ENCODE data around the gene CLK3.
"Not testable (repeated sequence)": the region's sequence is repeated elsewhere in the genome, so short reads cannot be mapped to it uniquely, and the experiment has no call there.

The CLK3 gene

GRCh38 chr15:74621936-74622335, 6.3 kb downstream of the CLK3 start:
- no peak for DNase-seq

- DNase-seq, result no peak
Observed at GRCh38 chr15:74622758-74623157, 7.1 kb downstream of the CLK3 start.

DNA sequence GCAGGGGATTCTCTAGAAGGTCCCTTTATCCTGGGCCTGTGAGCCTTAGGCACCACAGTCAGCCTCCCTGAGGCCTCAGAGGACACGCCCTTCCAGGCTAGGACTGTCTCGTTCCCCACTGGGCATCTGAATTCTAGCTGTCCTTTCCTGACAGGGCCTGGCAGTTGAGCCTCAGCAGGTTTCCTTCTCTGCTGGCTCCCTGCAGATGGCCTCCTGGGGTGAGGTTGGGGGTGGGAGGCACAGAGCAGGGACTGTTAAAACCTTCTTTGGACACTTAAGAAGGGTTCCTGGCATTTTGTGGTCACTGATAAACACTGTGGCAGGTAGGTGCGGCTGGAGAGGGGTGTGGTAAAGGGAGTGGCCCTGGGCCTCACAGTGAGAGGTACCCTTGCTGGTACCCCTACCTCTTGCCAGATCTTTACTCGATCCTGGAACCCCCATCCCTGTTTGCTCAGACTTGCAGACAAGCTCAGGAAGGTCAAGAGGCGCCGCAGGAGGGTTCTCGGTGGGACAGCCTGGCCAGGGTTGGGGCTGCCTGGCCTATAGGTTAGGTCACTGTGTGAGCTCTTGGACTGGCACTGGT, 8.5 kb downstream of the CLK3 start:
- no peak for DNase-seq

- DNase-seq, result no peak
Observed at GRCh38 chr15:74625693-74626092, 10.1 kb downstream of the CLK3 start.

GRCh38 chr15:74626336-74626735, 10.7 kb downstream of the CLK3 start:
- no peak for DNase-seq

GRCh38 chr15:74626752-74627692, 11.4 kb downstream of the CLK3 start:
- DNase-seq, result no peak

GRCh38 chr15:74627766-74628165, 12.1 kb downstream of the CLK3 start:
- DNase-seq, result no peak

GRCh38 chr15:74628199-74628598, 12.6 kb downstream of the CLK3 start:
- DNase-seq, result no peak

DNA sequence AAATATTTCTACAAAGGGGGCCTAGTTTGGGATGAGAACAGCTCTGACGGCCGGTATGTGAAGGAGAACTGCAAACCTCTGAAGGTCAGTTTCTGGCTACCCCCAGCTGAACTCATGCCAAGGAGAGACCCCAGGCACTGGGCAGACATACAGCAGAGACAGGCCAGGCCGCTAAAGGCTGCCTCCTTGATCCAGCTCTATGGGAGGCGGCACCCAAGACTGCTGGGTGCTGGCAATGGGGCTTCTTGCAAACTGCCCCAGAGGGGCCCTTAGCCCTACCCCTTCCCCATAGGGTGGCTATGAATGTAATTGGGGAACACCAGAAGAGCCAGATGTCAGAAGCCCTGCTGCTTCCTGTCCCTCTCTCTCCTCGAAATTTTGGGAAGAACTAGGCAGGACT, 13.3 kb downstream of the CLK3 start:
- no peak for DNase-seq

DNA sequence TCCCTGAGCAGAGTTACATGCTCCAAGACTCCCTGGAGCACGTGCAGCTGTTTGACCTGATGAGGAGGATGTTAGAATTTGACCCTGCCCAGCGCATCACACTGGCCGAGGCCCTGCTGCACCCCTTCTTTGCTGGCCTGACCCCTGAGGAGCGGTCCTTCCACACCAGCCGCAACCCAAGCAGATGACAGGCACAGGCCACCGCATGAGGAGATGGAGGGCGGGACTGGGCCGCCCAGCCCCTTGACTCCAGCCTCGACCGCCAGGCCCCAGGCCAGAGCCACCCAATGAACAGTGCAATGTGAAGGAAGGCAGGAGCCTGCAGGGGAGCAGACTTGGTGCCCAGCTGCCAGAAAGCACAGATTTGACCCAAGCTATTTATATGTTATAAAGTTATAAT, 14.1 kb downstream of the CLK3 start:
- DNase-seq, result not testable (repeated sequence)

- no peak for DNase-seq
Observed at GRCh38 chr15:74630284-74631086, 14.8 kb downstream of the CLK3 start.

DNA sequence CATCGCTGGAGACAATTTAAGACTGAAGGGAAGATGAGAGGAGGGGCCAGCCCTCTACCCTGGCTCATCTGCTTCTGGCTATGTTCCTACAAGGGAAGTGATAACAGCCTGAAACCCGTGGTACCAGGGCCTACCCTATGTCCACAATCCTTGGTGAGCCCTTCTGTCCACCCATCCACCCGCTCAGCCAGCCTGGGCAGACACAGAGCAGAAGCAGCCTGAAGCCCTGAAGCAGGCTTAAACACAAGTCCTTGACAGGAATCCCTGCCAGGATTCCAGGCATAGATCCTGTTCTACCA, 15.4 kb downstream of the CLK3 start:
- no peak for DNase-seq

DNA sequence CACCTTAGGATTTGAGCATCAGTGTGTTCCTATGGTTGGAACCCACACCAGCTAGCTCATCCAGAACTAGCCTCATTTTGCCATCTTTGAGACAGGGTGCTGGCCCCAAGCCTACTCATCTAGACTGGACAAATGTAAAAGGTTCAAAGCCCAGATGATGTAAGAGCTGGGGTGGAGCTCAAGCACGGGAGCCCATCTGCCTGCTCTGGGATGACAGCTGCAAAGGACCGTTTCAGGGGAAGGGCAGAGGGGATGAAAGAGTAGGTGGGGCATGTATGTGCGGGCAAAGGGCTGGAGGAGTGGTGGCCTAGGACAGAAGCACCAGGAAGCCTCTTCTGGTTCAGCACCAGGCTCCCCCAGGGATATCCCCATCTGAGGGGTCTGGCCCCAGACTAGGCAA, 15.8 kb downstream of the CLK3 start:
- no peak for DNase-seq

DNA sequence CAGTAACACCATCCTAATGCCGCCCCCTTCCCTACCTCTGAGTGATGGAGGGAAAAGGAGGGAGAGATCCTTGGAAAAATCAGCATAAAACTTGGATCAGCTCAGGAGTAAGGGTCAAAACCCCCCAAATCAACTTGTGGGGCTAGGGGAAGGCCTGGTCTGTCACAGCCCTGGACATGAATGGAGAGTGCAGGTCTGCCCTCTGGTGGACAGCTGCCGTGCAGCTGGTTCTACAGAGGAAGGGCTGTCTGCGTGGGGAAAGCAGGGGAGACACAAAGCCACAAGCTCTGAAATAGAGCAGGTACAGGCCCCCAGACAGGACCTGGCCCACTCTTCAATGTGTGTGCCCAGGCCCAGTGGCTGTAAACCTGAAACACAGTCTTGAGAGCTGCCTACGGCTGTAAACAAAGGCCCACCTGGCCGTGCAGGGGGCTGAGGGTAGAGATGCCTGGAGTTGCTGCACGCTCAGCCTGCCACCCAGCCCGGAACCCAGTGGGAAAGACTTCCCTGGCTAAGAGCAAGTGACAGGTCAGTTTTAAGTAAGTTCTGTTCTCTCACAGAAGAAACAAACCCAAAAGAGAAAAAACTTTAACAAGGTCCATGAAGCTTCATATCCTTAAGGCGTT, 16.4 kb downstream of the CLK3 start:
- peak; percentile 35 for DNase-seq

- DNase-seq, result no peak
Observed at GRCh38 chr15:74632601-74633000, 17.0 kb downstream of the CLK3 start.

- no peak for DNase-seq
Observed at GRCh38 chr15:74633781-74634180, 18.1 kb downstream of the CLK3 start.

GRCh38 chr15:74635228-74635627, 19.6 kb downstream of the CLK3 start:
- DNase-seq, result peak; percentile 52

DNA sequence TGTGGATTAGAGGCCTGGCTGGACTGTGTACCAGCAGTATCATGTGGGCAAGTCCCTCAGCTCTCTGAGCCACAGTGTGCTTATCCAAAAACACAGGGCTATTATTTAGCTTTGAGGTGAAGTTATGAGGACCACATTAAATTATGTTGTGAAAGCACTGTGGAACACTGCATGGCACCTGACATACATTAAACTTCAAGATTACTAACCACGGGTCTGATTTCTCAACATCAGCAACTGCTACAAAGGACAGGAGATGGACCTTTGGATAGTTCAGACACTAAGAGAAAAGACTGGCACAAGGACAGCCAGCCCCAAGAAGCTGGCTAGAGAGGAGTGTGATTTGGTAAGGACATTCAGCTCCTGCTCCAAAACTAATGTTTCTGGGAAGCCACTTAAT, 21.3 kb downstream of the CLK3 start:
- DNase-seq, result no peak

- no peak for DNase-seq
Observed at GRCh38 chr15:74641151-74641550, 25.5 kb downstream of the CLK3 start.

DNA sequence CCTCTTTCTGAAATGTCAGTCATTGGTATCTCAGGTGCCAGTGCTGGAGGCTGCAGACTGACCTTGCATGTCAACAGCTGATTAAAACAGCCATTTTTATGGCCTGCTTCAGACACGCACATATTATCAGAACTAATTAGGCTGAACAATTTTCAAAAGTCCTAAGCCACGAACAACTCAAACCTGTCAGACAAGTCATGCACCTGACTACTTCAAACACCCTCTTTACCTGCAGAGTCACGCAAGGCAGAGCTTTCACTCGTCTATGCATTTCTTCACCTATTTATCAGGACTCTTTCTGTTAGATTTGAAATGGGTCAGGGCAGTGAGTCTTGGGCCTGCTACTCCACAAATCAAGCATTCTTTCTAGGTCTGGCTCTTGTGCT, 26.7 kb downstream of the CLK3 start:
- no peak for DNase-seq

DNA sequence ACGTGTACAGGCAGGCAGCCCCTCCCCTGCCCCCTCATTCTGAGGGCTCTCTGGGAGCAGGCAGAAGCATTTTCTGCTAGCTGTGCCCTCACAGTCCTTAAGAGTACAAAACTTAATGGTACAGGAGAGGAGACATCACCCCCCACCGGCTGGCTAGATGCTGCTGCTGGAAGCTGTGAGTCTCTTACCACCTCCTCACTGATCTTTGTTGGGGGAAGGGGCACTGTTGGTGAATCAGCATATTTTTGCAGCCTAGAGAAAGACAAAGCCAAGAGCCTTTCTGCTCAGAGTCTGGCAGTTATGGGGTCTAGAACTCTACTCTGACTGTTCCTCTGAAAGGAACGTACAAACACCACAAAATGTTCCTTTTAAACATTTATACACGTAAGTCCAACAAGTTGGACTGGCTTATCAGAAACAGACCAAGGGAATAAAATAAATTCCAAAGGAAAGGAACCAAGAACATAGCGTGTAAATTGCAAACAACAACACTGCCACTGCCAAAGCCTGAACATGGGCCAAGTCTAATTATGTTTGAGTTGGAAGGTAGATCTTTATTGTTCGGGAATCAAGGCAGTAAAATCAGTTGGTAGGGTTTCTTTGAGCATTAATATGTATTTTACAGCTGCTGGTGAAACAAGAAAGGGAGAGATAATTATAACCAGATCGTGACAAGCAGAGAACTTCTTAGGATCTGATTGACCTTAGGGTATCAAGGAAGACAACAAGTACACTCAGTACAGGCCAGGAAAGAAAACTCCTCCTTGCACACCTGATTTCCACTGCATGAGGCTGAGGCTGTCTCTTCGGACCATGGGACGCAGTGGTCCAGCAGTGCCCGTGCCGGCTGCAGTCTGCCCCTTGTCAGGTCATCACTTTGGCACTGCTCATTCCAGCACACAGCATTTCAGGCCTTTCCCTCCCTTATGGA, 27.4 kb downstream of the CLK3 start:
- peak; percentile 74 for DNase-seq

- no peak for DNase-seq
Observed at GRCh38 chr15:74643665-74644204, 28.1 kb downstream of the CLK3 start.

Measured in fibroblast of skin of abdomen (primary cell).